Measurements from ENCODE around the gene FHOD3.
"Not testable (repeated sequence)": the region's sequence is repeated elsewhere in the genome, so short reads cannot be mapped to it uniquely, and the experiment has no call there.

FHOD3 gene

GRCh38 chr18:36454848-36455458 is 157.4 kb downstream of the FHOD3 start:
- Mint-ChIP-seq H3K27me3 (peaks cover 22% of the 10 kb centered on the region), H3K9me3 (no peaks in the 10 kb centered on the region), H3K4me3 (no peak overlapping the region), H3K27ac (no peak overlapping the region), H3K4me1 (ENCODE audit: low read depth) (no peaks in the 10 kb centered on the region), H3K36me3 (ENCODE audit: low read depth) (no peaks in the 10 kb centered on the region)
- DNase-seq = no peak

GRCh38 chr18:36455931-36456330 is 158.4 kb downstream of the FHOD3 start:
- Mint-ChIP-seq H3K36me3 (ENCODE audit: low read depth) (no peaks in the 10 kb centered on the region), H3K27me3 (peaks cover 22% of the 10 kb centered on the region), H3K4me1 (ENCODE audit: low read depth) (no peaks in the 10 kb centered on the region), H3K9me3 (no peaks in the 10 kb centered on the region), H3K27ac (no peak overlapping the region), H3K4me3 (no peak overlapping the region)
- no peak for DNase-seq

GRCh38 chr18:36456622-36457021 is 159.1 kb downstream of the FHOD3 start:
- Mint-ChIP-seq H3K9me3 (no peaks in the 10 kb centered on the region), H3K27ac (no peak overlapping the region), H3K4me1 (ENCODE audit: low read depth) (no peaks in the 10 kb centered on the region), H3K27me3 (peaks cover 22% of the 10 kb centered on the region), H3K36me3 (ENCODE audit: low read depth) (no peaks in the 10 kb centered on the region), H3K4me3 (no peak overlapping the region)
- DNase-seq = no peak

GRCh38 chr18:36457683-36458082 is 160.2 kb downstream of the FHOD3 start:
- H3K4me1 Mint-ChIP-seq (ENCODE audit: low read depth) = no peaks in the 10 kb centered on the region

GRCh38 chr18:36458306-36458705 is 160.8 kb downstream of the FHOD3 start:
- Mint-ChIP-seq H3K27ac (no peak overlapping the region), H3K9me3 (no peaks in the 10 kb centered on the region), H3K36me3 (ENCODE audit: low read depth) (no peaks in the 10 kb centered on the region), H3K4me3 (no peak overlapping the region), H3K4me1 (ENCODE audit: low read depth) (no peaks in the 10 kb centered on the region), H3K27me3 (peaks cover 13% of the 10 kb centered on the region)
- DNase-seq = no peak

More at GRCh38 chr18:36457683-36458082, 160.2 kb downstream of the FHOD3 start:
- DNase-seq = no peak
- Mint-ChIP-seq H3K27me3 (peaks cover 19% of the 10 kb centered on the region), H3K9me3 (no peaks in the 10 kb centered on the region), H3K27ac (no peak overlapping the region), H3K4me3 (no peak overlapping the region), H3K36me3 (ENCODE audit: low read depth) (no peaks in the 10 kb centered on the region)

GRCh38 chr18:36459203-36459602 is 161.7 kb downstream of the FHOD3 start:
- Mint-ChIP-seq H3K4me3 (no peak overlapping the region), H3K27ac (no peak overlapping the region)

GRCh38 chr18:36459786-36460185 is 162.3 kb downstream of the FHOD3 start:
- H3K9me3 Mint-ChIP-seq = no peaks in the 10 kb centered on the region
- H3K4me3 Mint-ChIP-seq = no peak overlapping the region
- peaks cover 6% of the 10 kb centered on the region for H3K27me3 Mint-ChIP-seq
- no peak overlapping the region for H3K27ac Mint-ChIP-seq
- DNase-seq = no peak
- H3K4me1 Mint-ChIP-seq (ENCODE audit: low read depth) = no peaks in the 10 kb centered on the region
- no peaks in the 10 kb centered on the region for H3K36me3 Mint-ChIP-seq (ENCODE audit: low read depth)

More at GRCh38 chr18:36459203-36459602, 161.7 kb downstream of the FHOD3 start:
- no peak for DNase-seq
- Mint-ChIP-seq H3K9me3 (no peaks in the 10 kb centered on the region), H3K27me3 (peaks cover 6% of the 10 kb centered on the region), H3K36me3 (ENCODE audit: low read depth) (no peaks in the 10 kb centered on the region), H3K4me1 (ENCODE audit: low read depth) (no peaks in the 10 kb centered on the region)

GRCh38 chr18:36460324-36460850 is 162.9 kb downstream of the FHOD3 start:
- no peak overlapping the region for H3K27ac Mint-ChIP-seq
- H3K4me3 Mint-ChIP-seq = no peak overlapping the region
- H3K27me3 Mint-ChIP-seq = peaks cover 5% of the 10 kb centered on the region
- H3K36me3 Mint-ChIP-seq (ENCODE audit: low read depth) = no peaks in the 10 kb centered on the region
- no peaks in the 10 kb centered on the region for H3K4me1 Mint-ChIP-seq (ENCODE audit: low read depth)
- DNase-seq = no peak
- no peaks in the 10 kb centered on the region for H3K9me3 Mint-ChIP-seq

GRCh38 chr18:36460854-36461253 is 163.3 kb downstream of the FHOD3 start:
- Mint-ChIP-seq H3K27ac (no peak overlapping the region), H3K4me1 (ENCODE audit: low read depth) (no peaks in the 10 kb centered on the region), H3K4me3 (no peak overlapping the region), H3K27me3 (peaks cover 6% of the 10 kb centered on the region), H3K36me3 (ENCODE audit: low read depth) (no peaks in the 10 kb centered on the region), H3K9me3 (no peaks in the 10 kb centered on the region)
- DNase-seq = no peak

GRCh38 chr18:36461551-36461987 is 164.1 kb downstream of the FHOD3 start:
- no peak for DNase-seq

GRCh38 chr18:36463516-36463915 is 166.0 kb downstream of the FHOD3 start:
- H3K4me3 Mint-ChIP-seq; DNase-seq; H3K27me3 Mint-ChIP-seq; H3K36me3 Mint-ChIP-seq (ENCODE audit: low read depth); H3K4me1 Mint-ChIP-seq (ENCODE audit: low read depth); H3K9me3 Mint-ChIP-seq; H3K27ac Mint-ChIP-seq: not testable (repeated sequence)

More at GRCh38 chr18:36461551-36461987, 164.1 kb downstream of the FHOD3 start:
- H3K4me1 Mint-ChIP-seq (ENCODE audit: low read depth) = no peaks in the 10 kb centered on the region
- H3K36me3 Mint-ChIP-seq (ENCODE audit: low read depth) = no peaks in the 10 kb centered on the region
- H3K27ac Mint-ChIP-seq = no peak overlapping the region
- H3K27me3 Mint-ChIP-seq = peaks cover 6% of the 10 kb centered on the region
- no peaks in the 10 kb centered on the region for H3K9me3 Mint-ChIP-seq
- no peak overlapping the region for H3K4me3 Mint-ChIP-seq

- no peaks in the 10 kb centered on the region for H3K4me1 Mint-ChIP-seq (ENCODE audit: low read depth)
- DNase-seq = no peak
Measured at GRCh38 chr18:36464126-36464651, 166.7 kb downstream of the FHOD3 start.

GRCh38 chr18:36465276-36465675 is 167.8 kb downstream of the FHOD3 start:
- Mint-ChIP-seq H3K36me3 (ENCODE audit: low read depth) (no peaks in the 10 kb centered on the region), H3K4me3 (no peak overlapping the region), H3K27ac (no peak overlapping the region), H3K9me3 (no peaks in the 10 kb centered on the region), H3K4me1 (ENCODE audit: low read depth) (no peaks in the 10 kb centered on the region), H3K27me3 (peaks cover 3% of the 10 kb centered on the region)
- no peak for DNase-seq

More at GRCh38 chr18:36464126-36464651, 166.7 kb downstream of the FHOD3 start:
- Mint-ChIP-seq H3K4me3 (no peak overlapping the region), H3K27me3 (peaks cover 3% of the 10 kb centered on the region), H3K27ac (no peak overlapping the region), H3K9me3 (no peaks in the 10 kb centered on the region), H3K36me3 (ENCODE audit: low read depth) (no peaks in the 10 kb centered on the region)

- H3K36me3 Mint-ChIP-seq (ENCODE audit: low read depth) = no peaks in the 10 kb centered on the region
- H3K9me3 Mint-ChIP-seq = no peaks in the 10 kb centered on the region
- H3K27ac Mint-ChIP-seq = no peak overlapping the region
- DNase-seq = no peak
- no peak overlapping the region for H3K4me3 Mint-ChIP-seq
- H3K4me1 Mint-ChIP-seq (ENCODE audit: low read depth) = no peaks in the 10 kb centered on the region
- H3K27me3 Mint-ChIP-seq = peaks cover 3% of the 10 kb centered on the region
Measured at GRCh38 chr18:36465970-36466369, 168.5 kb downstream of the FHOD3 start.

- H3K27ac Mint-ChIP-seq = no peak overlapping the region
- H3K9me3 Mint-ChIP-seq = no peaks in the 10 kb centered on the region
- DNase-seq = no peak
- H3K27me3 Mint-ChIP-seq = peaks cover 3% of the 10 kb centered on the region
- no peaks in the 10 kb centered on the region for H3K36me3 Mint-ChIP-seq (ENCODE audit: low read depth)
- no peaks in the 10 kb centered on the region for H3K4me1 Mint-ChIP-seq (ENCODE audit: low read depth)
- no peak overlapping the region for H3K4me3 Mint-ChIP-seq
Measured at GRCh38 chr18:36467614-36468013, 170.1 kb downstream of the FHOD3 start.

All from activated T-cell treated with anti-CD3 and anti-CD28 coated beads, Interleukin-2, amount 50 U/mL, for 24 hours (primary cell).